ENCODE results near the gene OPA1.

Gene OPA1

DNA sequence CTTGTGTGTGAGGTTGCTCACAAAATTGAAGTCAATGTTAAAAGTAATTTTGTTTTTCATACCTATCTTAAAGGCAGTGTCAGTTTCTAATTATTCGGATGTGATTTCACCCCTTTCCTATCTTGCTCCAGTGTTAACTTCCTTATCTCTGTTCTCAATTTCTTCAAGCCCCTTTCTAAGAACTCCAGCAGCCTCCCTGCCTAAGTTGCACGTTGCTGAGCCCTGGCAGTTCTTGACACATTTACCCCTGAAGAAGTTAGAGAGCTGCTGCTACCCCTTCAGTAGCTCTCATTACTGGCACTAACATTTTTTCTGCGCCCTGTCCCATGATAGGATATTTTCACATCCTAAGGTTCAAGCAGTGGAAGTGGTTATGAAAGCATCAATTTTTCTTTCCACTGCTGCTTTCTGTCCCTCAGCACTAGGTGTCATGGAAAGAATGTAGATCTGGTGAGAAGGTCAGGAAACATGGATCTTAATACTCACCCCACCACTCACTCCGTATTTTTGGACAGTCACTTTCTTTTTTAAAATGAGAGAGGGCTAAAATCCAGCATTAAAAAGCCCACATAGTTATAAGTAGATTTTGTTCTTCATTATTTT, 62.9 kb downstream of the OPA1 start:
- peak; percentile 85 for DNase-seq

DNA sequence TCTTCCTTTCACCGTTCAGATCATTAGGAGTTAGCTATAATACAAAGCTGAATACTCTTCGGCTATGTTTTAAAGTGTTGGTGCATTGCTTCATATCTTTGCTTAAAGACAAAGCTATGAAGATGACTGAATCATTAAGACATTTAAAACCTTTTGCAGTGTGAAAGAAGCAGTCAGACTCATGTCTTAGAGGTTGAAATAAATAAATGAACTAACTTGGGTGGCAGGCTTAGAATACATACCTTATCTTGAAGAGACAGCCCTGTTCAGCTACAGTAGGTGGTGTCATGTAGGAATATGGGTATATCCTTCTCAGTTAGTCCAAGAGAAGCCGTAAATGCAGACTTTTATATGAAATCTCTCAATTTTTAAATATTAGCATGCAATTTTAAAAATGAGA, 63.4 kb downstream of the OPA1 start:
- peak; percentile 89 for DNase-seq

DNA sequence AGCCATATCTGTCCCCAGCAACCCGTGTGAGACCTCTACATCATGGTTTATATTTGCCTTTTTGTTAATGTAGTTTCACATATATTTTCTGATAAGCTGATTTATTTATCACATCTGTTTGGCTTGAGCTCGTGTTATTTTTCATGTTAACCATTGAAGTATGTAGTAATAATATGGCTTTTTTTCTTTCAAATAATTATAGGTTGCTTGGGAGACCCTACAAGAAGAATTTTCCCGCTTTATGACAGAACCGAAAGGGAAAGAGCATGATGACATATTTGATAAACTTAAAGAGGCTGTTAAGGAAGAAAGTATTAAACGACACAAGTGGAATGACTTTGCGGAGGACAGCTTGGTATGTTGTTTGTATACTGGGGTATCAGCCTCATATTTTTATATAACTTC, 63.9 kb downstream of the OPA1 start:
- DNase-seq: no peak

DNA sequence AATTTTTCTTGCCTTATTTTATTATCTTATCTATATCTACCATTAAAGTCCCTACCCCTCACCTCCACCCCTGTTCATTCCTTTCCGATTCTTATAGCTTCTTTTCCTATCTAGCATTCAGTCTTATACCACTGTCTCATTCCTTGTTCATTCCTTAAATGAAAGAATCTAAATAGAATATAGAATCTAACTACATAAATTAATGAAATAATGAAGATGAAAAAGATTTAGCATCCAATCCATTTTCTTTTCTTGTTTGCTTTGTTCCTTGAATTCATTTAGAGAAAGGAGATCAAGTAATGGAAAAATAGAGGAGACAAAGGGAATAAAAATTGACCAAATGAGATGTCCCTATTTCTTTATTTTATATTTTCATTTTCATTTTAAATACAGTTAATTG, 67.2 kb downstream of the OPA1 start:
- peak; percentile 57 for DNase-seq

DNA sequence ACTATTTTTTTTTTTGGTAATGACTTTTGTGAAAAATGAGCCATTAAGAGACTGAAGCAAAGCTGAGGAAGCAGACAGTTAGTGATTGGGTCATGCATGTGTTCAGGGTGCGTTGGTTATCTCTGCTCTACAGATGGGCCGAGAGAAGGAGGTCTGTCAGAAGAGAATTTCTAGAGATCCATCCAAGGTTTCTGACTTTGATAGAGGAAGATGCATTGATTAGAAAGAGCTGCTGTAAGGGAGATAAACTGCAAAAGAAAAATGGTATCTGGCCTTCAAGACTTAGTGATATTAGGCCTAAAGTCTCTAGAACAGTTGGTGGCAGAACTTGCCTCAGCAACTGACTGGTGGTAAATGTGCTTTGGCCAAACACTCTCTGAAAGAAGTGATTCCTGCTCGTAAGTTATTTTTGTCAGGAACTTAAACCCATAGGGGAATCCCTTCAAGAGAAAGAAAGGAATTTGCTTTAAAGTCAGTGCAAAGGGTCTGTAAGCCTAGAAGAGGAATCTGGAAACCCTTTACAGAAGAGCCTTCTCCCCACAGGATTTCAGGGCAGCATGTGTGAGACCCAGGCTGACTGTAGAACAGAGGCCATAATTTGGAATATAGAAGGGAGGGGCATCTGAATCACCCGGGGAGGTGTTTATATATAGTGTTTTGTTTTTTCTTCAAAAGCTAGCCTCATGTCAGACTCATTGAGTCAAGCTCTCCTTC, 67.8 kb downstream of the OPA1 start:
- DNase-seq: peak; percentile 99

DNA sequence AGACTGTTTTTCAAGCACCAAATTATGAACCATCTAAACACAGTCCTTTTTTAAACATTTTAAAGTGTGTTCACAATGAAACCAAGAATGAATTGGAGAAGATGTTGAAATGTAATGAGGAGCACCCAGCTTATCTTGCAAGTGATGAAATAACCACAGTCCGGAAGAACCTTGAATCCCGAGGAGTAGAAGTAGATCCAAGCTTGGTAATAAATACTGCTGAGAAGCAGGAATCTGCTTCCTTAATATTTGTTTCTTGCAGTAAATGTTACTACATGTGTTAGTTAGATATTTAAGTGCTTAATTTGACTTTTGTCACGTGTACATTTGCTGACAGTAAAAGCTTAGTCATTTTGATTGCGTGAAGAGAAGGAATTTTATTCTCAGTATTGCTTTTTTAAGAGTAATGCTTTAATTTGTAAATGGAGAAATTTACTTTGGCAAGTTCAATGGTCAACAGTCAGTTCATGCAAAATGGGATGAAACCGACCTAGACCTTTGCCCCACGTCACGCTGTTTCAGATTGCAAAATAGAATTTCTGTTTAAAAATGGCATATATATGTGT, 69.8 kb downstream of the OPA1 start:
- no peak for DNase-seq

DNA sequence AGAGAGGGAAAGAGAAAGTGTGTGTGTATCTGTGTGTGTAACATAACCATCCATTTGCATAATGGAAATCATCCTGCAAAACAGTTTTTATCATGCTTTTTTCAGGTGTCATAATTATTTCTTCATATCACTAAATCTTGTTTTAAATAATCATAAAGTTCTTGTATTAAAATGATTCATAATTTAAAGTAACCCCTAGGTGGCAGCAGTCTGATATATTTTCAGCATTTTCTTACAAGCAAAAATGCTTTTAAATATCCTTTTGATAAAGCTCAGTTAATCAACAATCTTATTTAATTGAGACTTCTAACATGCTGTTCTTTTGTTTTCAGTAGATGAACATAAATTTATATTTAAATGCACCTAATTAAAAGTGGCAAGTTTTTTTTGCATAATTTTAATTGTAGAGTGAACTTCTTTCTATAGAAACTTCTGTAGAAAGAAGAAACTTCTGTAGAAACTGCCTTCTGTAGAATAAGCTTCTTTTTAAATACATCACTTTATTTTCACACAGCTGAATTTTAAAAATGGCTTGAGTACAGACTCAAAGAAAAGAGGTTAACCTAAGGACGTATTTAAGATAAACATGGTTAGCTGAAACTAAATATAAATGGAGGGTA, 72.5 kb downstream of the OPA1 start:
- DNase-seq: peak; percentile 76

DNA sequence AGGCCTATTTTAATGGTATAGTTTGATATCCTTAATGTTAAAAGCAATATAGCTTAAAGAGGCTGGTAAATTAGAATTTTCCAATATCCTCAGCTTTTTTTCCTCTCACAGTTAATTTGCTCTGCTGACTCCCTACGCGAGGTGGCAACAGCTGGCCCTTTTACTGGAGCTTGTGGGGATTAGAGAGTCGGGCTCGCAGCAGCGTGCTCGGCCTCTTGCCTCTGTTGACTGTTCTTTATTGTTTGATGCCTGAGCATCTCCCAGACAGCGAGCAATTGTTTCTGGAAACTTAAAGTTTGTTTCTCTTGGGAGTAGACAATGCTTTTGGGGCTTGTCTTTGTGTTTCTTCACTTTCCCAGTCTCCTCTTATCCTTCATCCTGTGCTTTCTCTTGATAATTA, 80.8 kb downstream of the OPA1 start:
- DNase-seq: no peak

DNA sequence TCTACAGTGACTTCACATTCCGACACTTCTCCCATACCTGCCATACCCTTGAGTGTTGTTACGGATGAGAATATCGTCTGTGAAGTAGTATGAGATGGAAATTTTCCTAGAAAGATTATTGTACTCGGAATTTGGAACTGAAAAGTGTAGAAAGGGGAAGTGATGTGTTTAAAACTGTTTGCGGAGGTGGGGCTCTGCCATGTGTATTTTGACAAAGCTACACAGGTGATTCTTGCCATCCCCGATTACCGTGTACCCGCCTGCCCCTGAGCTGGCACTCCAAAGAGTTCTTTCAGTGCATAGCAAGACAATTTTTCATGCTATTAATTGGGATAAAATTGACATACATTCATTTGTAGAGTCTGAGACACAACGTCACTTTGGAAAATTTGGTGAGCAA, 81.7 kb downstream of the OPA1 start:
- DNase-seq: no peak

DNA sequence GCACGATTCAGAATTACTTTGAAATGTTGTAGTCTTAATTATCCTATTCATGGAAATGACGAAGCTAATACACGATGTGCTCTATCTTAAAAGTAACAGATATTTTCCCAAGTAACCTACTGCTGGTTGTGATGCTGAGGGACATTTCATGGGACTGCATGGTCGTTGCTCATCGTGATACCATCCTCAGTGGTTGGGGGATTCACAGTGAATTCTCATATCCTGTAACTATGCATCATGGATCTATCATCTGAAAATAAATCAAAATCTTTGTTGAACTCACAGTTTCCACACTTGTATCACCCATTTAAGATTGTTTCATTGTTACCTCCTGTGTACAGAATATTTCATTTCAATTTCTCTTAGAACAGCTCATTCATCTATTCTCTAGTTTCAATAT, 84.7 kb downstream of the OPA1 start:
- no peak for DNase-seq

DNA sequence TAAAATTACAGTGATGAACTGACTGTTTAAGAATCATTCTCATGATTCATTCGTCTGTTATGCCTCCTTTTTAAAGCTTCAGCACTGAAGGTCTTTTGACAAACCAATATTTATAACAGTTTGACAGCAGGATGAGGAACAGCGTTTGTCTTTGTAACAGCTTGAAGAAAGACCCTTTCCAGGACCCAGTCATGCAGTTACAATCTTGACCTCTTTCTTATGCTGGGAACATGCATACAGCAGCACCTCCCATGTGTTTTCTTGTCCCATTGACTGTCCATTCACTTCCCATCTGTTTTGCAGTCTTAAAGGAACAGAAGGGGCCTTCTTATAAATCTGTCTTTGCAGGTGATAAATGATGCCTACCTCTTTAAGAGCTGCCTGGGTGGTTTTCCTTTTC, 87.2 kb downstream of the OPA1 start:
- DNase-seq: no peak

DNA sequence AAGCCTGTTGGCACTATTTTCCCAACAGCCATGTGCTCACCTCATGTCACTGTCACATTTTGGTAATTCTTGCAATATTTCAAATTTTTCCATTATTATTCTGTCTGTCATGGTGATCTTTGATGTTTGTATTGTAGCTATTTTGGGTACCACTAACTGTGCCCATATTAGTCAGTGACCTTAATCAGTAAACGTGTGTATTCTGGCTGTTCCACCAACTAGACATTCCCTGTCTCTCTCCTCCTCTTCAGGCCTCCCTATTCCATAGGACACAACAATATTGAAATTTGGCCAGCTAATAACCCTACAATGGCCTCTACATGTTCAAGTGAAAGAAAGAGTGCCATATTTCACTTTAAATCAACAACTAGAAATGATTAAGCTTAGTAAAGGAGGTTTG, 88.6 kb downstream of the OPA1 start:
- no peak for DNase-seq

DNA sequence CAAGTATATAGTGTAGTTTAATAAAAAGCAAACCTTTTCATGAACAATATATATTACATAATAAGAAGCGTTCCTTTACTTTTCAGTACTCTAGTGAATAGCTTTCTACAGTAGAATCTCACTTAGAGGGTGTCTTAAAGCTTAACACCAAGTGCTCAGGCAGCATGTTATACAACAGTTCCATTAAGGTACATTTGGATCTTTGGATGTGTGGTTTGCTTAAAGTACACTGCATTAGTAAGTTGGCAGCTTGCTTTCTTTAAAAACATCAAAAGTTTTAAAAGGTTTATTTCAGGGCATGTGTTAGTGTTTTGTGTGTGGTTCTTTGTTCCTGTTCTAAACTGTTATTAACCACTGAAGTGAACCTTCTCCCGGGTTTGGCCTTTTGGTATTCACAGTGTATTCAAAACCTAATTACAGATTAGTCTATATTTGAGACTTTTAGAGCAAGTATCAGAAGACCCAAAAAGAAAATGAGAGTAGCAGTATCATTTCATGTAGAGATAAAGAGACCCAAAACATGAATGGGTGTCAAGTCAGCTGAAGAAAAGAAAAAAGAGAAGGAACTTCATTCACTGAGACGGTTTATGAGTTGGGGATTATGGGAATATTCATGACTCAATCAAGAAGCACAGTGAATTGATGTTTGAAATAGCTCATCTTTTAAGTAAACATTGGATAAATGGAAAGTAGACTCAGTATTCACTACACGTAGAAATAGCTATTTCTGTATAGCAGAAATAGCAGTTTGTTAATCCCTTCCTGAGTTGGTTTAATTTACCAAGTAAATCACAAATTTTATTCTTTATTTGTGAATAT, 93.9 kb downstream of the OPA1 start:
- DNase-seq: peak; percentile 31

DNA sequence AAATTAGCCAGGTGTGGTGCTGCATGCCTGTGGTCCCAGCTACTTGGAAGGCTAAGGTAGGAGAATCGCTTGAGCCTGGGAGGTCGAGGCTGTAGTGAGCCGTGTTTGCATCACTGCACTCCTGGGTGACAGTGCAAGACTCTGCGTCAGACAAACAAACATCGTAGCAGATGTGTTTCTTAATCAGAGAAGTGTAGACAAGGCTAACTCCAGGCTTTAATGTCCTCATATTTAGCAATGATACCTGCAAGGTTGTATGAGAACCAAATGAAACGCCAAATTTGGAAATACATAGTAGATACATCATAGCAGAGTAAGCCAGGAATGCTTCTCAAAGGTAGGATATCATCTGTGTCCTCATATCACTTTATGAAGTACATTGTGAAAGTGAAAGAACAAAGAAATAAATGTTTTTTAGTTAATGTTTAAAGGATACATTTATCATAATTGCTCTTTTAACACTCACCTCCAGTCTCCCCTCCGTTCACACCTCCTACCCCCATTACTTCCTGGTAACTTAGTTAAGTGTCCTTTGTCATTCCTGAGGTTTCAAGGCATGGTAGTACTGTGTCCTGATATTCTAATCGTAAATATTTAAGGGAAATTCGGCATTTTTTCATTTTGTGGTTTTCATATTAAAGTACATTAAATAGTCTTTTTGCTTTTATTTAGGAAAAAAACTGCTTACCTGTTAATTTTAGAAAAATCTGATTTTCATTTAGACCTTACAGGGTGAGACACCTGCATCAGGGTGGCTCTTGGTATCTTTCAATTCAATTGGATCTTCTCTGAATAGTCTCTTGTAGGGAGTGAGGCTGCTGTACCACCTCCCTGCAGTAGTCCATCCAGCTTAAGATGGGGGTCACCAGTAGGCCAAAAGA, 96.1 kb downstream of the OPA1 start:
- DNase-seq: no peak

DNA sequence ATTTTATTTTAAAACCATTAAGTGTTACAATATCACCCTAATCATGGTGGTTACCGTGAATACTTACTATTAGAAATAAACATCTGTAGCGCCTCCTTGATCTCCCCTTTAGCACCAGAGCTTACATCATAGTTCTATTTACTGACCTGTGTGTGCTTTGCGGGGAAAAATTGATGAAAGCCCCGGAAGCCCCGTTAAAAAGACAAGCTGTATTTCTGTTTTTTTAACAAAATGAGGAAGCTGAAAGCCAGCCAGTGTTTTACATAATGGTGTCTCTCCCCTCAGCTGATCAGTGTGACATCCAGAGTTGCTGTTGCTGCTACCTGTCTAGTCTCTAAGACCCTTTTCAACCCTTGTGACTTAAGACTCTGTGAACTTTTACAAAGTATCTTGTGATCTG, 100.8 kb downstream of the OPA1 start:
- DNase-seq: no peak

DNA sequence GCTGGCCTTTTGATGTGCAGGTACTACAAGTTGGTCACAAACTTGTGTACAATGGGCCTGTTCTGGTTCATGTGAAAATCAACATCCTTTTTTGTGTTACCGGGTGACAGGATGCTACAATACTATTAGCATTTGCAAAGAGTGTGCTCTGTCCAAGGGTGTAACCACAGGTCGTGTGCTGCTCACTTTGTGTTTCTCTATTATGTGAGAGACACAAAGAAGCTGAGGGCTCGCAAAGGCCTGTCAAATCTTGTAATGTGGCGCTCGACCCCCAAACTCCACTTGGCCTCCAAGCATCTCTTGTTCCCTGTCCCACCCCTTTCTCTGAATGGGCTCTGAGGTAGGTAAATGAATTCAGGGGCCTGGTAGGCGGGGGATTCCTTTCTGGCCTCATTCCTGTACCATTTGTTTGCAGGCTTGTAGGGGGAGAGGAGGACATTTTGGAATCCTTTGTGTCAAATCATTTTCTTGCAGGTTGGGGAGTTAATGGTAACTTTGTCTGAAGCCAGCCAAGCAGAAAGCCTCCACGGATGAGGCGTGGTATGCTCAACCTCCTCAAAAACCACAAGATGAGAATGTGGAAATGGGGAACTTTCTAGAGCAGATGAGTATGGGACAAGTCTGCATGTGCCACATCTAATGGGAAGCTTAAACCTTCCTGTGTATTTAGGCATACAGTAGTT, 109.1 kb downstream of the OPA1 start:
- no peak for DNase-seq

DNA sequence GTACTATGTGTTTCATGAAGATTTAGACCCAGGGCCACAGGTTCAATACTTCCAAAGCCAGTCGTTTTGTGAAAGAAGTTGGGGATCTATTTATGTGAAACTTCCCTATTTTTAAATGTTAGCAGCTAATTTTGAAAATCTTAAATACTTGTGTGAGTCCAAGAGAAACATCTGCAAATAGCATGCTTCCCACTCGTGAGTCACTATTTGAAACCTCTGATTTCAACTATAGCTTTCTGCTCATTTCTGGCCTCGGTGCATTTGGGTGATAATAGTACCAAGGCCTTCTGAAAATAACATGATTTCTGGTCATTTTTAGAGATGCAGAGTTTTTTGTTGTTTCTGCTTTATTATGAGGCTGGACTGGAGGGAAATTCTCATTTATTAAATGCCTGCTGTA, 110.0 kb downstream of the OPA1 start:
- DNase-seq: no peak

DNA sequence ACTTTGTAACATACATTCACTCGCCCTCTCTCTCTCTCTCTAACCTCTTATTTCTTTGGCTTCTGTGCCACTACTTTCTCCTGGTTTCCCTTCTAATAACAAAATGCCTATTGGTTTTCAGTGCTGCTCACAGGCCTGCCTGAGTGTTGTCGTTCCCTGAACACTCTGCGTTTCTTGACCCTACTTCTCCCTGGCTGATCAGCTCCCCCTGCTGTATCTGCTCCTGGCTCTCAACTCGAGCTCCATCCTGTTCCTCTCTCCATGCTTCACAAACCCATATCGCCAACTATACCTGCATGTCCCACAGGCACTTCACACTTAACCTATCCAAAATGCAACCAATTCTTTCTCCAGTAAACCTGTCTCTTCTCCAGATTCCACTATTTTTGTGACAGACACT, 111.4 kb downstream of the OPA1 start:
- DNase-seq: peak; percentile 62

DNA sequence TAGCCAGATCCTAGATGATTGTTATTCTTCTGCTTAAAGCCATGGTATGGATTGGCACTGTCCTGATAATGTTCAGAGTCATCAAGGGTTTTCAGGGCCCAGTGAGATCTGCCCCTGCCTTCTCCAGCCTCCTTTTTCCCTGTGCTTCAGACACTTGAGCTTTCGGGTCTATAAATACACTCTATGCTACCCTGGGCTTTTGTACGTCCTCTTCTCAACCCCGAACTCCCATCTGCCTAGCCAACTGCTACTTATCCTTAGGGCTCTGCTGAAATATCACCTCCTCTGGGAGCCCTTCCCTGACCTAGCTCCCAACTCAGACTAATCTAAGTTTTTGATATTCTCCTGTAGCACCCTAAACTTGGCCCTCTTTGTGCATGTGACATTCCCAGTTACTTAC, 115.3 kb downstream of the OPA1 start:
- DNase-seq: no peak

DNA sequence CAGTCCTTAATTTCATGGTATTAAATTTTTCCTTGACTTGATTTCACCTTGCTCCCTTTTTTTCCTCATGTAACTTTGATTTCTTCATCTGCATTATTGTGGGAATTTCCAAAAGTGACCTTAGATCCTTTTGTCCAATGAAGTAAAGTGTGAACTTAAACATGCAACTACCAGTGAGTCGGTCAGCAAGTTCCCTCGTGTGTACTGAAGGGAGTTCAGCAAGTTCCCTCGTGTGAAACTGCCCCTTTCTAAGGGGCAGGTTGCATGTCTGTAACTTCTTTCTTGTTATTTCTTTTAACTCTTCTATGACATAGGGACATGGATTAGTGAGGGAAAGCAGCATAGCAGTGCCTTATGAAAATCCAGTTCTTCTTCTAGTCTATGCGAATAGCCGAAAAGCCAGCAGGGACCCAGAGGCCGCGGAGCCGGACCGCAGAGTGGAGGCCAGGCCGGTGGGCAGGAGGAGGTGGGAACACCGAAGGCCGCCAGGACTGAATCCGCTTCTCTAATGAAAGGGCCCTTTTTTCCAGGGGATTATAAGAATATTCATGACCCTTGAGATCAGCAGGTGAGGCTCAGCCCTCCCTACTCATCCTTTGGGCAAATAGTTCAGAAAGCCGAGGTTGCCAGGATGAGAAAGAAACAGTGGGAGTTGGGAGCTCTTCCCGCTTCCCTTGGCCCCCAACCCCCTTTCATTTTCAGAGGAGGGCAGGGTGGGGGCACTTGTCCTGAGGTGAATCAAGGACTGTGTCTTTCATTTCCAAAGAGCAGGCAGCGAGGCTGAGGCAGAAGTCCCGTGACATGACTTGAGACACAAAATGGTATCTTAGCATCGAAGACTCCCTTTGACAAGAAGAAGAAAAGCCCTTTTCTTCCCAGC, 117.5 kb downstream of the OPA1 start:
- no peak for DNase-seq

DNA sequence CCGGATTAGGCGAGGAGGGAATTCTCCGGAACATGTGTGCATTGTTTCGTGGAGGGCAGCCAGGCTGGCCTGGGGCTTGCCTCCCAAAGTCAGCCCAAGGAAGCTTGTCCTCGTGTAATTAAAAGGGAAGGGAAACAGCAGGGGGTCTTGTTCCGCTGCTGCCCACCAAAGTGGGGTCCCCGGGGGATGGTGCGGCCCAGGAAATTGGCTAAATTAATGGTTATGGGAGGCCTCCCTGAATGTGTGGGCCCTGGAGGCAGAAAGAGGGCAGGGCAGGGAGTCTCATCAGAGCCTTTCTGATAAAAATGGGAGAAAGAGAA, 118.1 kb downstream of the OPA1 start:
- DNase-seq: no peak

Measured in hematopoietic multipotent progenitor cell treated with erythropoietin and hydrocortisone succinate and interleukin-3 and kit ligand, for 8 days (in vitro differentiated cells).